Keratinocyte (primary cell): ENCODE data around the gene VPS35. TPM values are rescaled to one million over a fixed set of nuclear protein-coding genes. Genes with fewer than 3 reads are reported as not detected.

Experiments
- DNase-seq: peaks from one replicate; pipeline ENCODE4 v3.0.0-alpha.2; 2011; ENCODE audit warnings: low read depth, missing footprints, low spot score
- FAIRE-seq: peaks from 2 replicates; lab custom pipeline; 2011; peaks lifted over from hg19 to GRCh38; lab: Jason Lieb, UNC
- H2AFZ ChIP-seq: 2 replicates; pipeline ENCODE4 v1.6.0; 2012; ENCODE audit warnings: low read length, control low read depth, inconsistent platforms; ENCODE audit not compliant: control insufficient read depth
- H3K27ac ChIP-seq: 2 replicates; pipeline ENCODE4 v1.5.1; 2011; ENCODE audit warnings: low read length; ENCODE audit not compliant: control insufficient read depth, insufficient read depth
- H3K27me3 ChIP-seq: 3 replicates; pipeline ENCODE4 v1.6.0; 2011; ENCODE audit warnings: low read length; ENCODE audit not compliant: control insufficient read depth, insufficient read depth; ENCODE audit errors: extremely low read depth
- H3K36me3 ChIP-seq, 2 experiments: 2 replicates in 1 of 2; 3 replicates in 1 of 2; pipeline ENCODE4 v1.5.1; 2011; ENCODE audit warnings: low read length in 2 of 2, mild to moderate bottlenecking in 1 of 2; ENCODE audit not compliant: control insufficient read depth in 2 of 2, insufficient read depth in 2 of 2; ENCODE audit errors: extremely low read depth in 1 of 2
- H3K4me1 ChIP-seq: 3 replicates; pipeline ENCODE4 v1.5.1; 2011; ENCODE audit warnings: low read length; ENCODE audit not compliant: control insufficient read depth, insufficient read depth; ENCODE audit errors: extremely low read depth
- H3K4me2 ChIP-seq: 3 replicates; pipeline ENCODE4 v1.6.0; 2011; ENCODE audit warnings: low read depth, low read length; ENCODE audit not compliant: control insufficient read depth, insufficient read depth; ENCODE audit errors: extremely low read depth
- H3K4me3 ChIP-seq, 3 experiments: fragments of 200-600 bp in 1 of 3; sonication (generic) in 1 of 3; 2 replicates in 2 of 3; 3 replicates in 1 of 3; pipeline ENCODE4 v1.5.1; 2011 to 2016; ENCODE audit warnings: low read length in 3 of 3, mild to moderate bottlenecking in 3 of 3, control low read depth in 2 of 3, inconsistent platforms in 1 of 3, low read depth in 1 of 3, mixed read lengths in 1 of 3, mixed run types in 1 of 3, moderate library complexity in 1 of 3; ENCODE audit not compliant: control insufficient read depth in 2 of 3, insufficient read depth in 2 of 3; ENCODE audit errors: extremely low read depth in 1 of 3
- H3K79me2 ChIP-seq: 2 replicates; pipeline ENCODE4 v1.6.0; 2012; ENCODE audit warnings: low read length; ENCODE audit not compliant: control insufficient read depth, insufficient read depth
- H3K9ac ChIP-seq: 3 replicates; pipeline ENCODE4 v1.6.0; 2011; ENCODE audit warnings: low read length; ENCODE audit not compliant: control insufficient read depth, insufficient read depth; ENCODE audit errors: extremely low read depth
- H3K9me1 ChIP-seq: 3 replicates; pipeline ENCODE4 v1.6.0; 2011; ENCODE audit warnings: low read length; ENCODE audit not compliant: control insufficient read depth, insufficient read depth; ENCODE audit errors: extremely low read depth
- H3K9me3 ChIP-seq: 2 replicates; pipeline ENCODE4 v1.5.1; 2012; ENCODE audit warnings: low read depth, low read length; ENCODE audit not compliant: control insufficient read depth
- H4K20me1 ChIP-seq: 3 replicates; pipeline ENCODE4 v1.6.0; 2011; ENCODE audit warnings: low read length; ENCODE audit not compliant: control insufficient read depth, insufficient read depth; ENCODE audit errors: extremely low read depth
- CTCF ChIP-seq, 3 experiments: IDR thresholded peaks in 1 of 3; conservative IDR thresholded peaks in 1 of 3; optimal IDR thresholded peaks in 1 of 3; 2 replicates in 2 of 3; 3 replicates in 1 of 3; pipeline versions ENCODE3 to v1.5.1; 2011; ENCODE audit warnings: low read length in 3 of 3, mild to moderate bottlenecking in 3 of 3, moderate library complexity in 2 of 3, control low read depth in 1 of 3, inconsistent platforms in 1 of 3; ENCODE audit not compliant: insufficient read depth in 2 of 3; ENCODE audit errors: extremely low read depth in 1 of 3
- EZH2 ChIP-seq: IDR thresholded peaks from one replicate; pipeline ENCODE4 v1.6.1; 2012; ENCODE audit warnings: inconsistent platforms, mild to moderate bottlenecking, low read length, moderate library complexity
- dilution Hi-C: fragments of 300-500 bp; cut with MboI; formaldehyde crosslinking; loops from one replicate; pipeline ENCODE4 v1.7.0; 2020; ENCODE audit warnings: low sequenced_read_pairs; ENCODE audit not compliant: extremely low pct_ligation_motif_present
- polyA plus RNA-seq, 5 experiments: library from polyadenylated mRNA; depleted of rRNA in 3 of 5; stranded (reverse) in 3 of 5; stranded (forward) in 1 of 5; unstranded in 1 of 5; fragments of >200 nt; gene quantifications; 1 replicate in 1 of 5; 2 replicates in 3 of 5; 3 replicates in 1 of 5; pipeline versions ENCODE4 v1.2.1 to v1.2.3, GENCODE V29; 2011 to 2012; ENCODE audit warnings: missing spikeins in 2 of 5, low read depth in 1 of 5, low replicate concordance in 1 of 5

VPS35 gene
- polyA plus RNA-seq, 1 donor (not counting 4 experiments of a cell fraction or from before 2014, with no cell fraction given), result 87.3 TPM

- no peaks in the 10 kb centered on the region for H3K9me1 ChIP-seq
- H3K4me1 ChIP-seq, result no peaks in the 10 kb centered on the region
- no peaks in the 10 kb centered on the region for H3K36me3 ChIP-seq
- dilution Hi-C loops, result no loop called here
- no peak overlapping the region for H3K27ac ChIP-seq
- TF ChIP-seq CTCF (optimal IDR thresholded peaks at IDR 0.05 in 1 of 3, IDR thresholded peaks at IDR 0.05 in 1 of 3, conservative IDR thresholded peaks at IDR 0.05 in 1 of 3; ENCODE audit: extremely low read depth in 1 of 3, insufficient read depth in 2 of 3, low read length in 3 of 3) (no peak), EZH2 (no peak)
- H3K4me3 ChIP-seq, result no peak overlapping the region
- H4K20me1 ChIP-seq, result no peaks in the 10 kb centered on the region
- H3K27me3 ChIP-seq, result no peaks in the 10 kb centered on the region
- FAIRE-seq, result no peak
- H3K9ac ChIP-seq, result no peak overlapping the region
- no peaks in the 10 kb centered on the region for H3K9me3 ChIP-seq
- no peak overlapping the region for H3K4me2 ChIP-seq
- no peak for DNase-seq
- no peaks in the 10 kb centered on the region for H3K79me2 ChIP-seq
- no peak overlapping the region for H2AFZ ChIP-seq
Measured at GRCh38 chr16:46717692-46718091, 28.7 kb upstream of the VPS35 start.

DNA sequence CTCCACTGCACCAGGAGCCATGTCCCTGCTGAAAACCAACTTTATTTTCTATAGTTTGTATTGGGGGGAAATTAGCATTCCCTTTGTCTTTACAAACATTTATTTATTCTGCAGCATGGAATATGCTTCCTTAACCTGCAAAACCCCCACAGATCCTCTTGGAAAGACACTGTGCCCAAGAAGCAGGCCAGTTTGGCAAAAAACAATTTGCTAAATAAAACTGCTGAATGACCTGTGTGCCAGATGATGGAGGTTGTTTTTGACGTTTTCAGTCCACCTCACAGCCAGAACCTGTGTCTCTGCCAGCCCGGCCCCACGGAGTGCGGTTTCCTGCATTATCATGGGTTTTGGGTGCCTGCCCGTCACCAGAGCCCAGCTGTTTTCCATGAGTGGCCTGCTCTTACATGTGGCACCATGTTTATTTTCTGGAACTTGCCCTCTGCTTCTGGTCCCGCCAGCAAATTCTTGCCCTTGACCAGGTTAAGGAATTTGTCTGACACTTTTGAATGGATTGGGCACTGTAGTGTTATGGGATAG is 26.9 kb upstream of the VPS35 start:
- FAIRE-seq, result no peak

More for the DNA sequence above, 26.9 kb upstream of the VPS35 start:
- Histone ChIP-seq H3K9me3 (no peaks in the 10 kb centered on the region), H3K79me2 (no peaks in the 10 kb centered on the region), H3K9ac (no peak overlapping the region), H3K36me3 (no peaks in the 10 kb centered on the region), H4K20me1 (no peaks in the 10 kb centered on the region), H3K4me1 (no peaks in the 10 kb centered on the region), H2AFZ (no peak overlapping the region), H3K27me3 (no peaks in the 10 kb centered on the region), H3K27ac (no peak overlapping the region), H3K4me3 (no peak overlapping the region), H3K9me1 (no peaks in the 10 kb centered on the region), H3K4me2 (no peak overlapping the region)
- TF ChIP-seq EZH2 (no peak), CTCF (optimal IDR thresholded peaks at IDR 0.05 in 1 of 3, IDR thresholded peaks at IDR 0.05 in 1 of 3, conservative IDR thresholded peaks at IDR 0.05 in 1 of 3; ENCODE audit: extremely low read depth in 1 of 3, insufficient read depth in 2 of 3, low read length in 3 of 3) (no peak)
- no peak for DNase-seq
- dilution Hi-C loops, result no loop called here
